ENCODE results near the gene CYB561. TPM values are rescaled to one million over a fixed set of nuclear protein-coding genes. Genes with fewer than 3 reads are reported as not detected.

Gene CYB561
- total RNA-seq, 1 experiment from 2014 or later = 20.7 TPM

DNA sequence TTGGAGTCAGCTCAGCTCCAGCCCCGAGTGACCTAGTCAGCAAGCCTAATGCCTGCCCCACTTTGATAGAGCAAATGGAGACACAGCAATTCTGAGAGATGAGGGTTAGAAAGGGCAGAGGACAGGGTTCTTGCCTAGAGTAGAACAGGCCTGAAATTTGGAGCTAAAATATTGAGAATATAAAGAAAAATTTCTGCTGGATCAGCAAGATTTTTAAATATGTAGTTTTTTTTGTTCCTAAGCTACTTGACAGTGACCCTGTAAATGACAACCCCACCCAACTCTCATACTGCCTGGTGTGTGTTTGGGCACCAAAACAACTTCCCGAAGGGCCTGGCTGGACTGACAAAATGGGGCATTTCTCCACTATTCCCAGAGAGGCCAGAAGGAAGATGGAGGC lies 26.7 kb downstream of the CYB561 start:
- Histone ChIP-seq H3K27ac (ENCODE audit: insufficient read length, low read depth, low read length) (no peak overlapping the region), H3K4me2 (ENCODE audit: insufficient read depth, insufficient read length, low read length) (no peak overlapping the region), H3K9me3 (ENCODE audit: control insufficient read depth, low read depth, low read length) (no peaks in the 10 kb centered on the region), H3T11ph (ENCODE audit: low read length) (no peak overlapping the region), H2BK12ac (ENCODE audit: insufficient read length, low read depth, low read length) (no peak overlapping the region), H3K18ac (ENCODE audit: insufficient read length, low read depth, low read length) (no peak overlapping the region), H2AFZ (ENCODE audit: low read length) (no peak overlapping the region), H3K4ac (ENCODE audit: low read depth, low read length) (no peak overlapping the region), H3K14ac (ENCODE audit: insufficient read depth, low read length) (no peak overlapping the region), H2BK15ac (ENCODE audit: low read depth, low read length) (no peak overlapping the region), H3K79me2 (ENCODE audit: insufficient read depth, low read length) (no peaks in the 10 kb centered on the region), H3K23me2 (ENCODE audit: insufficient read length, low read depth, low read length, poor library complexity, severe bottlenecking) (no peaks in the 10 kb centered on the region), H2BK5ac (ENCODE audit: insufficient read length, low read length) (no peak overlapping the region), H3K56ac (ENCODE audit: insufficient read length, low read depth, low read length) (no peak overlapping the region), H3K27me3 (ENCODE audit: insufficient read depth, low read length) (no peaks in the 10 kb centered on the region), H3K9ac (ENCODE audit: extremely low read depth, insufficient read length, low read length) (no peak overlapping the region), H3K23ac (ENCODE audit: insufficient read length, low read depth, low read length) (no peak overlapping the region), H4K8ac (replicated peaks; ENCODE audit: insufficient read length, low read depth, low read length) (no peak overlapping the region), H3K79me1 (ENCODE audit: insufficient read depth, low read depth, low read length, poor library complexity, severe bottlenecking) (no peaks in the 10 kb centered on the region), H4K91ac (ENCODE audit: insufficient read length, low read depth, low read length) (no peak overlapping the region), H2BK120ac (ENCODE audit: low read depth, low read length, poor library complexity, severe bottlenecking) (no peak overlapping the region), H2BK20ac (ENCODE audit: low read depth, low read length, poor library complexity, severe bottlenecking) (no peak overlapping the region), H2AK5ac (ENCODE audit: insufficient read length, low read length) (no peak overlapping the region), H4K5ac (ENCODE audit: insufficient read length, low read depth, low read length) (no peak overlapping the region), H3K4me1 (ENCODE audit: insufficient read depth, low read length) (no peaks in the 10 kb centered on the region), H4K20me1 (ENCODE audit: control insufficient read depth, insufficient read depth, insufficient read length) (no peaks in the 10 kb centered on the region)
- Mint-ChIP-seq H3K9me3 (no peaks in the 10 kb centered on the region), H3K27me3 (ENCODE audit: low read depth) (no peaks in the 10 kb centered on the region), H3K36me3 (ENCODE audit: insufficient read depth in 1 of 3, low read depth in 3 of 3) (peaks cover 0 to 4% (median 0%) of the 10 kb centered on the region in 3 experiments; a peak in 4 of 7 replicates), H3K4me3 (no peak overlapping the region), H3K4me1 (peaks cover 9 to 18% of the 10 kb centered on the region in 2 experiments), H3K27ac (no peak overlapping the region)
- TF ChIP-seq, protein P1, sequence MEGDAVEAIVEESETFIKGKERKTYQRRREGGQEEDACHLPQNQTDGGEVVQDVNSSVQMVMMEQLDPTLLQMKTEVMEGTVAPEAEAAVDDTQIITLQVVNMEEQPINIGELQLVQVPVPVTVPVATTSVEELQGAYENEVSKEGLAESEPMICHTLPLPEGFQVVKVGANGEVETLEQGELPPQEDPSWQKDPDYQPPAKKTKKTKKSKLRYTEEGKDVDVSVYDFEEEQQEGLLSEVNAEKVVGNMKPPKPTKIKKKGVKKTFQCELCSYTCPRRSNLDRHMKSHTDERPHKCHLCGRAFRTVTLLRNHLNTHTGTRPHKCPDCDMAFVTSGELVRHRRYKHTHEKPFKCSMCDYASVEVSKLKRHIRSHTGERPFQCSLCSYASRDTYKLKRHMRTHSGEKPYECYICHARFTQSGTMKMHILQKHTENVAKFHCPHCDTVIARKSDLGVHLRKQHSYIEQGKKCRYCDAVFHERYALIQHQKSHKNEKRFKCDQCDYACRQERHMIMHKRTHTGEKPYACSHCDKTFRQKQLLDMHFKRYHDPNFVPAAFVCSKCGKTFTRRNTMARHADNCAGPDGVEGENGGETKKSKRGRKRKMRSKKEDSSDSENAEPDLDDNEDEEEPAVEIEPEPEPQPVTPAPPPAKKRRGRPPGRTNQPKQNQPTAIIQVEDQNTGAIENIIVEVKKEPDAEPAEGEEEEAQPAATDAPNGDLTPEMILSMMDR (conservative IDR thresholded peaks at IDR 0.05) = no peak
- no CpG with 5 or more reads among the region's 2 CpGs for WGBS (ENCODE audit: extremely low coverage, insufficient read length, low lambda C conversion rate)
- no peak for DNase-seq

Data from H9 (cell line).